ENCODE measurements around the gene VTI1A. TPM values are rescaled to one million over a fixed set of nuclear protein-coding genes. Genes with fewer than 3 reads are reported as not detected.
"Not testable (repeated sequence)": the region's sequence is repeated elsewhere in the genome, so short reads cannot be mapped to it uniquely, and the experiment has no call there.

The VTI1A gene
- polyA plus RNA-seq, 1 of the 3 experiments (the other 2 are of a cell fraction), result 8.3 TPM

GRCh38 chr10:112492736-112493135 lies 45.7 kb downstream of the VTI1A start (continued):
- TF ChIP-seq TAF1 (IDR thresholded peaks at IDR 0.05; ENCODE audit: borderline replicate concordance, low read depth, low read length), result no peak
- TF ChIP-seq EP300 (IDR thresholded peaks at IDR 0.05; ENCODE audit: borderline replicate concordance in 1 of 2, low read depth in 1 of 2, low read length in 1 of 2), result no peak
- TF ChIP-seq RAD21 (IDR thresholded peaks at IDR 0.05; ENCODE audit: low read length), result no peak
- no peak for TF ChIP-seq RCOR1 (IDR thresholded peaks at IDR 0.05; ENCODE audit: low read length)
- TF ChIP-seq TEAD4 (IDR thresholded peaks at IDR 0.05; ENCODE audit: borderline replicate concordance, insufficient read depth), result no peak
- no peak for TF ChIP-seq PBX3 (IDR thresholded peaks at IDR 0.05)

- WGBS (ENCODE audit: low lambda C conversion rate), result 92% methylated on average over 3 of the region's 3 CpGs
- CTCF ChIA-PET, result interaction anchor here (0.8 to 1.6 kb wide), 4 partner anchors 20 to 25 kb away, joined by 3 to 5 read pairs (median 4); no protein-coding TSS in a partner anchor
- H3K27ac ChIP-seq (ENCODE audit: low read depth in 2 of 2, low read length in 1 of 2), result no peak overlapping the region
- no peak overlapping the region for H3K4me2 ChIP-seq
- no peak overlapping the region for H3K9ac ChIP-seq
- H3K4me1 ChIP-seq (ENCODE audit: control insufficient read depth in 1 of 2, insufficient read depth in 2 of 2, low read depth in 1 of 2, low read length in 1 of 2), result no peaks in the 10 kb centered on the region
- H2AFZ ChIP-seq (ENCODE audit: low read depth), result no peak overlapping the region
- POLR2A ChIA-PET, result no interaction called here
- H3K79me2 ChIP-seq (ENCODE audit: insufficient read depth), result no peaks in the 10 kb centered on the region
- H3K9me3 ChIP-seq, result no peaks in the 10 kb centered on the region
- H4K20me1 ChIP-seq (ENCODE audit: insufficient read depth), result no peaks in the 10 kb centered on the region
- peaks cover 0 to 7% of the 10 kb centered on the region in 2 experiments for H3K36me3 ChIP-seq (replicated peaks in 1 of 2; ENCODE audit: control insufficient read depth in 1 of 2, insufficient read depth in 2 of 2, low read length in 1 of 2)
- no peak overlapping the region for H3K4me3 ChIP-seq (ENCODE audit: low read depth in 2 of 2, low read length in 1 of 2)
- peaks cover 3% of the 10 kb centered on the region for H3F3A ChIP-seq (replicated peaks; ENCODE audit: insufficient read depth)
- no peaks in the 10 kb centered on the region for H3K27me3 ChIP-seq (ENCODE audit: insufficient read depth)
- no peaks in the 10 kb centered on the region for H3K9me2 ChIP-seq
- no peak for DNase-seq
- no peak for TF ChIP-seq EP300 (IDR thresholded peaks at IDR 0.05; ENCODE audit: borderline replicate concordance in 1 of 2, low read depth in 1 of 2, low read length in 1 of 2)
- no peak for TF ChIP-seq USF1 (IDR thresholded peaks at IDR 0.05; ENCODE audit: borderline replicate concordance, low read depth)
- no peak for TF ChIP-seq FOXM1 (IDR thresholded peaks at IDR 0.05; ENCODE audit: low read depth)
- TF ChIP-seq RXRA (IDR thresholded peaks at IDR 0.05; ENCODE audit: borderline replicate concordance, low read depth), result no peak
These were observed 50.4 kb downstream of the VTI1A start for GRCh38 chr10:112497347-112497950.

- no peaks in the 10 kb centered on the region for H3K9me3 ChIP-seq
- no peaks in the 10 kb centered on the region for H3K79me2 ChIP-seq (ENCODE audit: insufficient read depth)
- no peaks in the 10 kb centered on the region for H3K9me2 ChIP-seq
- no peaks in the 10 kb centered on the region for H4K20me1 ChIP-seq (ENCODE audit: insufficient read depth)
- ChIA-PET POLR2A (no interaction called here), CTCF (no interaction called here)
- H3F3A ChIP-seq (replicated peaks; ENCODE audit: insufficient read depth), result peaks cover 4% of the 10 kb centered on the region
- WGBS (ENCODE audit: low lambda C conversion rate), result 87% methylated on average over 1 of the region's 1 CpG
- no peak for TF ChIP-seq REST (IDR thresholded peaks at IDR 0.05; ENCODE audit: low read depth, low read length)
- no peak for TF ChIP-seq MAX (IDR thresholded peaks at IDR 0.05; ENCODE audit: low read depth)
- no peak for TF ChIP-seq POLR2AphosphoS5 (IDR thresholded peaks at IDR 0.05; ENCODE audit: low read depth, low read length)
- no peak for TF ChIP-seq TEAD4 (IDR thresholded peaks at IDR 0.05; ENCODE audit: borderline replicate concordance, insufficient read depth)
- no peak for TF ChIP-seq TCF12 (IDR thresholded peaks at IDR 0.05)
- TF ChIP-seq FOXM1 (IDR thresholded peaks at IDR 0.05; ENCODE audit: low read depth), result no peak
- no peak overlapping the region for H3K9ac ChIP-seq
- H2AFZ ChIP-seq (ENCODE audit: low read depth), result no peak overlapping the region
- H3K4me3 ChIP-seq (ENCODE audit: low read depth in 2 of 2, low read length in 1 of 2), result no peak overlapping the region
- peaks cover 0 to 7% of the 10 kb centered on the region in 2 experiments for H3K36me3 ChIP-seq (replicated peaks in 1 of 2; ENCODE audit: control insufficient read depth in 1 of 2, insufficient read depth in 2 of 2, low read length in 1 of 2)
- no peaks in the 10 kb centered on the region for H3K4me1 ChIP-seq (ENCODE audit: control insufficient read depth in 1 of 2, insufficient read depth in 2 of 2, low read depth in 1 of 2, low read length in 1 of 2)
- H3K4me2 ChIP-seq, result no peak overlapping the region
- no peak overlapping the region for H3K27ac ChIP-seq (ENCODE audit: low read depth in 2 of 2, low read length in 1 of 2)
- H3K27me3 ChIP-seq (ENCODE audit: insufficient read depth), result no peaks in the 10 kb centered on the region
- no peak for DNase-seq
These were observed 51.8 kb downstream of the VTI1A start for GRCh38 chr10:112498806-112499205.

- H3K36me3 ChIP-seq (replicated peaks in 1 of 2; ENCODE audit: control insufficient read depth in 1 of 2, insufficient read depth in 2 of 2, low read length in 1 of 2); H3K4me3 ChIP-seq (ENCODE audit: low read depth in 2 of 2, low read length in 1 of 2); H3K9me3 ChIP-seq; H4K20me1 ChIP-seq (ENCODE audit: insufficient read depth); H3K4me1 ChIP-seq (ENCODE audit: control insufficient read depth in 1 of 2, insufficient read depth in 2 of 2, low read depth in 1 of 2, low read length in 1 of 2); H3K4me2 ChIP-seq; H3K9me2 ChIP-seq; H2AFZ ChIP-seq (ENCODE audit: low read depth); H3K27ac ChIP-seq (ENCODE audit: low read depth in 2 of 2, low read length in 1 of 2); H3K27me3 ChIP-seq (ENCODE audit: insufficient read depth); POLR2A ChIA-PET; H3K79me2 ChIP-seq (ENCODE audit: insufficient read depth); DNase-seq; H3K9ac ChIP-seq; H3F3A ChIP-seq (replicated peaks; ENCODE audit: insufficient read depth): not testable (repeated sequence)
- CTCF ChIA-PET, result interaction anchor here (1.1 to 1.5 kb wide), 2 partner anchors 8 to 28 kb away, joined by 4 to 5 read pairs; no protein-coding TSS in a partner anchor
- WGBS (ENCODE audit: low lambda C conversion rate), result 95% methylated on average over 8 of the region's 8 CpGs
These were observed 53.0 kb downstream of the VTI1A start for GRCh38 chr10:112499985-112500384.
